Cortex of kidney (tissue), 1 donor: ENCODE measurements around the gene TPM2.

Source experiments
- DNase-seq: peaks from one replicate; lab custom pipeline; 2025; lab: John Stamatoyannopoulos, UW

TPM2 gene

DNA sequence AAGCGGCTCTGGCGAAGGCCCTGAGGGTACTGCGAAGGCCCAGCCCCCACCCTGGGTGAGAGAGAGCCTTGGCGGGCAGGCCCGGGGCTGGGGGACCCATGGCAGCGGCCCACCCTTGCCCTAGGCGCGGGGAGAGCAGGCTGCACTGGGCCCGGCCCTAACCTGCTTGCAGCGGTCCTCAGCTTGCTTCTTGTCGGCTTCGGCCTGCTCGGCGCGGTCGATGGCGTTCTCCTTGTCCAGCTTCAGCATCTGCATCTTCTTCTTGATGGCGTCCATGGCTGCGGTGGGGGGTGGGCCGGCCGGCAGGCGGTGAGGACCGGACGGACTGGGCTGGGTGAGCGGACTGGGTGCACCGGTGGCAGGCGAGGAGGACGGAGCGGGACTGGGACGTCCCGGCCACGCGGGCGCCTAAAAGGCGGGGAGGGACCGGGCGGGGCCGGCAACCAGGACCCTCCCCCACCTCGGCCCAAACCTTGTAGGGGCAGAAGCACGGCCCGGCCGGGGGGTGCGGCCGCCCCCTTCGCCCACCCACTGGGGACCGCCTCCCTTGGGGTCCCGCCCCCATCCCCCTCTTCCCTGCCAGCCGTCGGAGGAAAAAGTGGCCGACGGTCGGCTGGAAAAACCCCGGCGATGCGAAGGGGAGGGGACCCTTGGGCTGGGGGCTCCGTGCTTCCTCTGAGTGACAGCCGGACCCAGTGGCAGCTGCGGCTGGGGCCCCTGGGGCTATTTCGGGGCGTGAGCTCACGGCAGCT, at the start of gene TPM2:
TSS of gene TPM2 (minus strand) at position 384 of the 752 bp plus-strand sequence. CDS start at position 276, 108 bp downstream.
- no peak for DNase-seq

DNA sequence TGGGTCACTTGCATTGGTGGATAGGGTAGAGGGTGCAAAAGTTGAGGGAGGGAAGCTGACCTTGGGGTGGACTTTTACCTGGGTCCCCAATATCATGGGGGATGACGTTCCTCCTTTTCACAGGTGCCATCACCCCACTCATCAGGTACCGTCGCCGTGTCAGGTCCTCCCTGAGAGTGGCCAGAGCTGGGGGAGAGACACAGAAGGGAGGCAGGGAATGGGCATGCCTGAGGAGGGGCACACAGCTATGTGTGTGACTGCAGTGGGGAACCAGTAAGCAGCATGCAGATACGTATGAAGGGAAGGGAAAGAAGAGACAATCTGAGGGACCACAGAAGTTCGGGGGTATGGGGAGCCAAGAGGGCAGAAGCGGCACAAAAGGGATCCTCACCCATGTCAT, 49.2 kb upstream of the TPM2 start:
- no peak for DNase-seq

DNA sequence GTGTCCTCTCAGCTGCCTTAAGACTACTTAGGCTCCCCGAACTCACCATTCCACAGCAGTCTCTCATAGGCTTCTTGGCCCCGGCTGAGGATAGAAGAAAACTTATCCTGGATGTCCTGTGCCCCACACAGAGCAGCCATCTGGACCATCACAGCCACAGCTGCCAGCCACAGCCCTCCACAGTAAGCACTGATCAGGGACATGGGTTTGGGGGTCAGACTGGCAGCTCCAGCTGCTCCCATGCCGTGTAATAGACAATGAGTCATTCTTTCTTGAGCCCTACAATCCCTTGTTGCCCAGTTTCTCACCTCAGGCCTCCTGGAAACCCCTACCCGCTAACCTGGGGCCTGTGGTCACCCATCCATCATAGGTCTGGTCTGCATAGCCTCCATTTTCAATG, 48.5 kb upstream of the TPM2 start:
- no peak for DNase-seq

DNA sequence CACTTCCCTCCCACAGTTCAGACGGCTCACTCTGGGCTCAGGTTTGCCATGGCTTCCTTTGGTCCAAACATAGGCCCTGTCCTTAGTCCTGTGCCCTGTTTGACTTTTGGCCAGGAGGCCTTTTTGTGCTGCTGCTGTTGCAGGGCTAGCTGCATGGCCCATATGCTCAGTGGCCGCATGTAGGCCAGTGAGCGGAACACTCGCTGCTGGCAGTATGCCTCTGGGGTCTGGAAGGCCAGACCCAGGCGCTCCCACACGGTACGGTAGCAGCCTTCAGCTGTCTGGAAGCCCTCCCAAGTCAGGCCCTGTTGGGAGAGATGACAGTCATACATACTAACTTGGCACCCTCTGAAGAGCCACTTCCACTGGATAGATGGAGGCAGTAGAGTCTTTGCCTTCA, 47.4 kb upstream of the TPM2 start:
- DNase-seq, result no peak

DNA sequence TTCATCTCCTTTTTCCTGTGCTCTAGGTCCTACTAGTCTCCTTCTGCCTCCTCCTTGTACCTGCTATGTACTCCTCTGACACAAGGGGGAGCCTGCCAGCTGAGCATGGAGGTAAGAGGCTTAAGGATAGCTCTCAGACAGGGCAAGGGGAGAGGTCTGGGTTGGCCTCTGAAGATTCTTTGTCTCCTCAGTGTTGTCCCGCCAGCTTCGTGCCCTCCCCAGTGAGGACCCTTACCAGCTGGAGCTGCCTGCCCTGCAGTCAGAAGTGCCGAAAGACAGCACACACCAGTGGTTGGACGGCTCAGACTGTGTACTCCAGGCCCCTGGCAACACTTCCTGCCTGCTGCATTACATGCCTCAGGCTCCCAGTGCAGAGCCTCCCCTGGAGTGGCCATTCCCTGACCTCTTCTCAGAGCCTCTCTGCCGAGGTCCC, 46.5 kb upstream of the TPM2 start:
- no peak for DNase-seq

DNA sequence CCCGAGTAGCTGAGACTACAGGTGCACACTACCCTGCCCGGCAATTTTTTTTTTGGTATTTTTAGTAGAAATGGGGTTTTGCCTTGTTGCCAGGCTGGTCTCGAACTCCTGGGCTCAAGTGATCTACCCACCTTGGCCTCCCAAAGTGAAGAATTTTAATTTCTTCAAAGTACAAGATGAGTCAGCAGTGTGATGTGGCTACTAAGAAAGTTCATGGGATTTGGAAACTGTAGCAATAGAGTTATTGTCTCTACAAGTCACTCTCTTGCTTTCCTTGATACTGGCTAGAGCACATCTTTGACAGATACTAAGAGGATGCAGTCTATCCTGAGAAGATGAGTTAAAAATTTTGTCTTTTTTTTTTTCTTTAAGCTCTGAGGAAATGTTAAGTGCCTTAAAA, 44.4 kb upstream of the TPM2 start:
- no peak for DNase-seq

DNA sequence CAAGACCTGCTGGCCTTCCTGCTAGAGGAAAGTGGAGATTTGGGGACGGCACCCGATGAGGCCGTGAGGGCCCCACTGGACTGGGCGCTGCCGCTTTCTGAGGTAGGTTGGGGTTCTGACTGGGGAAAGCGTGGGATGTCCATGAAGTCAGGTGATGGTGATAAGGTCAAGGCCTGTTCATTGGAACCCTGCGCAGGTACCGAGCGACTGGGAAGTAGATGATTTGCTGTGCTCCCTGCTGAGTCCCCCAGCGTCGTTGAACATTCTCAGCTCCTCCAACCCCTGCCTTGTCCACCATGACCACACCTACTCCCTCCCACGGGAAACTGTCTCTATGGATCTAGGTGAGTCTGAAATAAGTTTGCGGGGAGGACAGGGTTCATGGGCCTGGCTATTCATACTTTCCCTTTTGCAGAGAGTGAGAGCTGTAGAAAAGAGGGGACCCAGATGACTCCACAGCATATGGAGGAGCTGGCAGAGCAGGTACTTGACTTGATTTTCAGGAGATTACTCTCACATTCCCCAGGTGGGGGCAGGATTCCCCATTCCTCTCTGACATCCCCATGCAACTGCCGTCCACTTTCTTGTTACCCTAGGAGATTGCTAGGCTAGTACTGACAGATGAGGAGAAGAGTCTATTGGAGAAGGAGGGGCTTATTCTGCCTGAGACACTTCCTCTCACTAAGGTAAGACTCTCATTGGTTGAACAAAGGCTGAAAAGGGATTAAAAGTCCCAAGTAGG, 43.2 kb upstream of the TPM2 start:
- no peak for DNase-seq

DNA sequence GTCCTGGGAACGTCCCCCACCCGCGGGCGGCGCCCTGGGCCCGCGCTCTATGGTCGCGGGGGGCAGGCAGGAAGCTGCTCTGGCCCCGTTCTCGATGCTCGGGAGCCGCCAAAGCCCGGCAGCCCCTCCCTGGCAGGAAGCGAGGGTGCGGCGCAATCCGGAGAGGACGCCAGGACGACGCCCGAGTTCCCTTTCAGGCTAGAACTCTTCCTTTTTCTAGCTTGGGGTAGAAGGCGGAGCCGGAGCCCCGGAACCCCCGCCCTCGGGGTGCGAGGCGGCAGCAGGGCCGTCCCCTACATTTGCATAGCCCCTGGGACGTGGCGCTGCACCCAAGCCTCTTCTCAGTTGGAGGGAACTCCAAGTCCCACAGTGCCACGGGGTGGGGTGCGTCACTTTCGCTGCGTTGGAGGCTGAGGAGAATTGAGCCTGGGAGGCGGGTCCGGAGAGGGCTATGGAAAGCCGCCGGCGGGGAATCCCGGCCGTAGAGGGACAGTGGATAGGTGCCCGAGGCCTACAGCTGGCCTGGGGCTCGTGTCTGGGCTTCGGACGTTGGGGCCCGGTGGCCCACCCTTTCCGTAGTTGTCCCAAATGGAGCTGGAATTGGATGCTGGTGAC, 42.6 kb upstream of the TPM2 start, which contains the start of the genes CREB3 and TLN1:
TSS of gene CREB3 (plus strand) at position 482 of the 615 bp plus-strand sequence. CDS start at position 589, 107 bp downstream.
TSS of gene TLN1 (minus strand) at position 11 of the 615 bp plus-strand sequence. CDS start 6,501 bp downstream, outside the sequence.
- DNase-seq, result peak; percentile 72

DNA sequence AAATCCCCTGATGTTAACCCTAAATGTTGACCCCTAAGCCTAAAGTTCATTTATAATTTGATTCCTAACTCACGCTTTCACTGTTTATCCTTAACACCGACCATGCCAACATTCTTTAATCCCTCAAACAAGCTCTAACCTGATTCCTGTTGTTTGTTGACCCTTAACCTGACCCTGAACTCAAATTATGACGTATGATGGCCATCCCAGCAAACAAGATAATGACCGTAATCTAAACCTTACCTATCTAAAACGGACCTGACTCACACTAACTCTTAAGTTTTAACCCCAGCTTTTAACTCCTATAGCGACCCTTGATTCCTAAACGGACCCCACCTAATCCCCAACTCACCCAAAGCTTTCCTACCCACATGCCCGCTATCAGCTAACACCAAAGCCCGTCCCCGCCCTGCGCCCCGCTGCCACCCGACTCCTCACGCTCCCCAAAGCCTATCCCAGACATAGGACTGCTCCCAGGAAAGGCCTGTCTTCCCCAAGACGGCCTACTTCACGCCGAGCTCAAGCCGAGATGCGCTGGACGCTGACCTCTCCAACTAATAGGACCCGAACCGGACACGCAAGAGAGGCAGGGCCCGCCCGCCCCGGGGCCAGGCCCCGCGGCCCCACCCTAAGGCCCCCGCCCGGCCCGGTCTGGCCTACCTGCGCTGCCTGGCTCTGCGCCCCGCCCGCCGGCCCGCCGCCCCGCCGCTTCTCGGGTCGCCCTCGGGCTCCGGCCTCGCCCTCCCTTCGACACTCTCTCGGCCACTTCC, 41.9 kb upstream of the TPM2 start:
- no peak for DNase-seq

DNA sequence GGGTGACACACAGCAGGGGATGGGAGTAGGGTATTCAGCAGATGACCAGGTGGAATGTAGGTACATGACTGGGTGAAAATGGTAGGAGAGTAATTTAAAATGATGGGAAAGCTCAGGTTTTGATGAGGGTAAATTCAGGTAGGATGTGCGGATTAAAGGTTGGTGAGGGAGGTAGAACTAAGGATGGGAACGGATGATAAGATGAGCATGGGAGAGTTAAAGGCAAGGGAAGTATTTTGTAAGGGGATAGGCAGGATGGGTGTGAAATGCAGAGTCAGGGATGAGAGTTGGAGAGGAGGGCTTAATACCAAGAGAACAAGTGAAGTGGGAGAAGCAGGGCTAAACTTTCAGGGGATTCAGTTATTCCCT, 40.7 kb upstream of the TPM2 start:
- no peak for DNase-seq

DNA sequence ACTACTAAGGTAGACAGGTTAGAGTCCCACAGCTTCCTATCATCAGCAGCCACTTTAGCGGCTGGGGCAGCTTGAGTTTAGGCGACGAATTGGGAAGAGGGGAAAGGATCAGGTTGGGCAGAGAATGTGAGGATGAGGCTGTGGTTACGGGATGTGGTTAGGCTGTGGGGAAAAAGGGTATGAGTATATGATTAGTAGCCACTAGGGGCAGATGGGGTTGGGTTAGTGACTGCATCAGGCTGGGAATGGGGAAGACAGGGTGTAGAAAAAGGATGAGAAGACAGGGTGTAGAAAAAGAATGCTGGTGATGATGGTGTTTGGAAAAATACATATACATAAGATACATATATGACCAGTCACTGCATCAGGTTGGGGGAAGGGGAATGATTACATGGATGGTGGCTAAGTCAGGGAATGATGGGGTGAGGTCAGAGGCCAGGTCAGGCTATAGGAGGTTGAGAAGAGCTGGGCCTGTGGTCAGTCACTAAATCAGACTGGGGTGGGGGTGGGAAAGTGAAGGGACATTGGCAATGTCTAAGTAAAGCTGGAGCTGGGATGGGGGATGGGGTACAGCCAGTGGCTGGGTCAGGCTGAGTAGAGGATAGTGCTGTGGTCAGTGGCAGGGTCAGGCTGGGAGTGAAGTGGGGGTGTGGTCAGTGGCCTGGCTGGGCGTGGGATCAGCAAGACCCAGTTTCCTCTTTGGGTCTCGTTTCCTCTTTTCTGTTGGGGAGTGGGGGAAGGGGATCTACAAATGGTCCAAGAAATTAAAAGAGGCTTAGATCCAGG, 40.2 kb upstream of the TPM2 start:
- DNase-seq, result no peak

DNA sequence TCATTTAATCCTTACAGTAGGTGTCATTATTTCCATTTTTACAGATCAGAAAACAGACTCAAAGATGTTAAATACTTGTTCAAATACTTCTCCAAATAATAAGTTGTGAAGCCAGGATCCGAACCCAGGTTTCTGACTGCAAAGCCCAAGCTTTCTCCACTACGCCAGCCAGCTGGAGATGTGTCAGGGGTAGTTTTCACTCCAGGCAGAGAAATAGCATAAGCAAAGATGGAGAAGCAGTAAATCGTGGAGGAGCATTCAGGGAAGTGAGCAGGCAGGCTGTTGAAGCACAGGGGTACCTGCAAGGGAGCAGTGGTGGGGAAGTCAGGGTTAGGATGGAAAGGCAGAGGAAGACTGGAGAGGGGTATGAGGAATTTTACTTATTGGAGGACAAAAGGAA, 39.4 kb upstream of the TPM2 start:
- DNase-seq, result no peak

DNA sequence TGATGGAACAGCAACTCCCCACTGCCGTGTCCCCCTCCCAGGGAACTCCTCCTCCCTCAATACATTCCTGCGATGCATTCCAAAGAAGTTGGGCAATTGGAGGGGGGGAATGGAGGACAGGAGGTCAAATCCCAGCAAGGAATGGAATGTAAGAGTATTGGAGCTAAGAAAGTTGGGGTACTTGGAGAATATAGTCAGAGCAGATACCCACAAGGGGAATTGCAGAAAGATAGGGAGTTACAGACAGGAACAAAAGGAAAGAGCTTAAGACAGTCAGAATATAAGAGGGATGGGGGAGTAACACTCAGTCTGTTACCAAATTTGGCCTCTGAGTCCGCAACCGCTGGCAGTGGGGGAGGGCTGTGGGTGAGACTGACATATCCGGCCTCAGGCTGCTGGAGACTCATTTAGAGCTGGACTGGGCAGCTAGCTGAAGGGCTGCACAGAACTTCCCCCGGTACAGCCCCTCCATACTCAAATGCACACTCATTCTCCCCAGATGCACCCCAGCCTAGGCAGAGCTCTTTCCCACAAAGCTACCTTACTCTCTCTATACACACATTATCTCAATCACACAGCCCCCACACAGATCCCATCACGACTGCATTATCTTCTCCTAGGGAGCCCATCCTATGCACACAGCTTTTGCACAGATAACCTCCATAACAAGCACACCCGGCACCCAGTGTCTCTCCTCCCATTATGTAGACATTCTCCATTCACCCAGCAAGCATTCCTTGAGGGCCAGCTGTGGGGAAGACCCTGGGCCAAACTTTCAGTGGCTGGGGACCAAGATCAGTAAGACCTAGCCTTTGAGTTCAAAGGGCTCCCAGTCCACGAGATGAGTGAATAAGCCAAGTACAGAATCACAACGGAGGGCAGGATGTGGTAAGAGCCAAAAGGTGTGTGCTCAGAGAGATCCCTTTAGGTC, 38.6 kb upstream of the TPM2 start:
- DNase-seq, result no peak

DNA sequence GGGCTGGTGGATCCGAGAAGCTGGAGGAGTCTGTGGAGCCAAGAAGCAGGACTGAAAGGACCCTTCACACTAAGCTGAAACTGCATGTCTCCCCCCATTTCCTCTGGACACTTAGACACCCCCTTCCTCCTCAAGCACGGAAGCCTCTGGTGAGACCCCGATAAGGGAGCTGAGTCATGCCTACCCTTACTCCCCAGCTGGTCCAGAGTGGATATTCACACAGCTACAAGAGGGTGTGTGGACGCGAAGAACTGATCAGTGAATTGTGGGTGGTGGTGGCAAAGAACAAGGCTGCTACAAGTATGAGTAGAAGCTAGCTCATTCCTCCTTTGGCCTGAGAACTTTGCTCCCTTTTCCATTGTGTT, 37.9 kb upstream of the TPM2 start:
- no peak for DNase-seq

DNA sequence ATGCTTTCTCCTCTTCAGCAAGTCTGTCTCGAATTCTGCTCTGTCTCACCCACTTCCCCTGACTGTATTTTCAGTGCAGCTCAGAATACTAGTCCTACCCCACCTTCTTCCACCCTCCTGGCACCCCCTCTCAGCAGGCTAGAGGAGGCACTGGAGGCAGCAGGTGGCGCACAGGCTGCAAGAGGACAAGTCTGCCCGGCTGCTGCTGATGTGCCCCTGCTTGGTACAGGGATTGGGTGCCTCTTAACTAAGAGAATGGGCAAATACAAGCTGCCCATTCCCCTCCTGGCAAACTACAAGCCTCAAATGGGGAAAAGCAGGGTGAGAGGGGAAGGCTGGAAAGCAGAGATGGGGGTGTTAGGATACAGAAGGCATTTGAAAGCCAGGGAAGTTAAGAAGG, 37.2 kb upstream of the TPM2 start:
- no peak for DNase-seq

DNA sequence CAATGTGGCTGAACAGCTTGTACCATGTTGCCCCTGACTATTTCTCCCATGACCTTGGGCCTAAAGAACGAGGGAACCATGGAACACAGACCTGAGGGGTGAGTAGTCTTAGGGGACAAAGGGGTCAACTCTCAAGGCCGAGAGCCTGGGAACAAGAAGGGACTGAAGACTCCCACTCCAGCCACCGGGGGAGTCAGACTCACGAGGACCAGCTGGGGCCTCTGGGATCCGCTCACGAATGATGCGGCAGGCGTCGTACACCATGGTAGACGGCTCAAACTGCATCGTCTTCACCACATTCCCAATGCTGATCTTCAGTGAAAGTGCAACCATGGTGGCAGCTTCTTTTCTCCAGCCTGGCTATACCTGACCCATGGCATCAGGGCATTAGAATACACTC, 35.6 kb upstream of the TPM2 start:
- DNase-seq, result no peak

DNA sequence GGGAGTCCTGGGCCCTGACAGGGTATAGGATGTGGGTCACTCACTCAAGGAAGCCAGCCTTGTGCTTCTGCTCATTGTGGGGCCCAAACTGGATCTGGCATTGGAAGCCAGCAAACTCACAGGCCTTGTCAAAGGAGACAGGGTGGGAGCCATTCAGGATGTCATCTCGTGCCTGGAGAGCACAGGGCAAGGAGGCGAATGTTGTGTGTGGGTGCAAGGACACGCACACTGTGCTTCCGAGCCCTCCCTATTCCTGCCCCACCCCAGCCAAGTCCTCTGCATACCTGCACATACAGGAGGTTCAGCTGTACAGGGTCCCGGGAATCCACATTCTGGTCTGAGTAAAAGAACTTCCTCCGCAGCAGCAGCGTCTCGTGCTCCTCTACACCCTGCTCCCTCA, 34.2 kb upstream of the TPM2 start:
- no peak for DNase-seq

DNA sequence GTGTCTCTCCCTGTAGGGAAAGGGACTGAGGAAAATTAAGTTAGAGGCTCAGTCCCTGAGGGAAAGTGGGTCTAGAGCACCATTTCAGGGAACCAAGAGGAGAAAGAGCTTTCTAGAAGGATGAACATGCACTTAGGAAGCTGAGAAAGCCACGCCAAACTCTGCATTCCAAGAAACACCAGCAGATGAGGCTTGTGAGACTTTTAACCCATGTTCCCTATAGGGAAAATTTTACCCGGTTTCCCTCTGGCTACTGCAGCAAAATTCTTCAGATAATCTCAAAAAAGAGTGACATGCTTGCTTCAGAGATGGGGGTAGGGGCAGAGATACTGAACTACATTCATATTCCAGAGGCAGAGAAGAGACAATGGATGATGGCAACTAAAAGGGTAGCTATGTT, 33.7 kb upstream of the TPM2 start:
- no peak for DNase-seq

DNA sequence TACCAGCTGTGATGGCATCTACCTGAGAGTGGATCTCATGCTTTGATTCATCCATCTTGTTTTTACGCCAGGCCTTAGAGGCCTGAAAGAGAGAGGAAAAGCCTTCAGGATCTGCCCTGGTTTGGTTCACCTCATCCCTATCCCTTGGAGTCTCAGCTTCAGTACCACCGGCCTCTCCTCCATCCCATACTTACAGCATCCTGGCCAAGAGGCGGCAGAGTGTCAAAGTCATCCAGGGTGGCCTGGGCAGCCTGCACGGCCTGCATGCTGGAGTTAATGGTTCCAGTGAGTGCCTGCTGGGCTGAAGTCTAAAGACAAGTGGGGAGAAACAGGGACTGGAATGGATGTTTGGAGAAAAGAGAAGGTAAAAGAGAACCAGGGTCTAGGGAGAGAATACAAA, 29.8 kb upstream of the TPM2 start:
- DNase-seq, result no peak
